SK-N-SH treated with all-trans-retinoic acid at 6 μM for 48 hours (cell line): ENCODE data around the gene PKD1.

Source experiments
- PATZ1 ChIP-seq: fragments of 250-450 bp; sonication (Bioruptor Pico); IDR thresholded peaks from 2 replicates; pipeline ENCODE4 v1.8.0; 2020; ENCODE audit warnings: mild to moderate bottlenecking, moderate library complexity, borderline replicate concordance
- PPARA ChIP-seq: fragments of 250-450 bp; sonication (Bioruptor Pico); IDR thresholded peaks from 2 replicates; pipeline ENCODE4 v1.5.0; 2020; ENCODE audit warnings: mild to moderate bottlenecking, borderline replicate concordance

GRCh38 chr16:2158262-2158638, 22.6 kb upstream of the PKD1 start:
- TF ChIP-seq PATZ1: no peak
- TF ChIP-seq PPARA: no peak
